H54 (cell line): ENCODE measurements around the gene HOXB4.

Experiments
- DNase-seq: peaks from one replicate; pipeline ENCODE4 v3.0.0; 2011; ENCODE audit warnings: low spot score, mixed read lengths; ENCODE audit not compliant: insufficient read length
- FAIRE-seq: peaks from 3 replicates; lab custom pipeline; 2011; peaks lifted over from hg19 to GRCh38; lab: Jason Lieb, UNC
- POLR2A ChIP-seq: IDR thresholded peaks from 2 replicates; pipeline ENCODE4 v1.6.1; 2011; ENCODE audit warnings: low read depth, mild to moderate bottlenecking, low read length

The HOXB4 gene

DNA sequence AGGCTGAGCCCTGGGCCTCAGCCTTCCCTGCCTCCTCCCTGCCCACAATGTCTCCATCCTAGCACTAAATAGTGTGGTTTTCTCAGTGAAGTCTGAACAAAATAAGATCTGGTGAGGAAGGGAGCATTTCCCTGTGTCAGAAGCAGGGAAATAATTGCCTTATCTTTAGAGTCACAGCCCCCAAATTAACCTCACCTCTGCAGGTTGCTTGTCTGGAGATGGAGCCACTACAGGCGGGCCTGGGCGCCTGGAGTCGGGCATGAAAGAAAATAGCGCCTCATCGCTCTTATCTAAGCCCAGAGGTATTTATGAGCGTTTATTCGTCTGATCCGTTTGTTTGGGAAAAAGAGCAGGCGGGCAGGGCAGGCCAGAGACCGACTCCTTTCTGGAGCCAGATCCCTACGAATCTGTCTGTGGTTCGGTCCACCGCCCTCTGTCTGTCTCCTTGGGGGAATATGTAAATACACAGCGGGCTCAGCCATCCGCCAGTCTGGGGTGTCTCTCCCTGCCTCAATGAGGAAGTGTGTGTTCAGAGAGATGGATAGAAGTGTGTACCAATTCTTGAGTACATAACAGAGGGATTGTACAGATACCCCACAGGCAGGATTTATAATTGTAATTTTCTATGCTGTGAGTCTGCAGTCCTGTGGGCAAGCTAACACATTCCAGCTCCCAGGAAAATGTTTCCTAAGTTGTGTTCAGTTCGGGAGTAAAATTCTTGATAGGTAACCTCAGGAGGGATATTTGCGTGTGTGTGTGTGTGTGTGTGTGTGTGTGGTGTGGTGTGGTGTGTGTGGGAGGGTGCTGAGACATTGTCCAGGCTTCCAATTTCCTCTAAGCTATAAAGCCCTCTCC lies 22.3 kb upstream of the HOXB4 start:
- FAIRE-seq: no peak
- DNase-seq: no peak
- no peak for TF ChIP-seq POLR2A

DNA sequence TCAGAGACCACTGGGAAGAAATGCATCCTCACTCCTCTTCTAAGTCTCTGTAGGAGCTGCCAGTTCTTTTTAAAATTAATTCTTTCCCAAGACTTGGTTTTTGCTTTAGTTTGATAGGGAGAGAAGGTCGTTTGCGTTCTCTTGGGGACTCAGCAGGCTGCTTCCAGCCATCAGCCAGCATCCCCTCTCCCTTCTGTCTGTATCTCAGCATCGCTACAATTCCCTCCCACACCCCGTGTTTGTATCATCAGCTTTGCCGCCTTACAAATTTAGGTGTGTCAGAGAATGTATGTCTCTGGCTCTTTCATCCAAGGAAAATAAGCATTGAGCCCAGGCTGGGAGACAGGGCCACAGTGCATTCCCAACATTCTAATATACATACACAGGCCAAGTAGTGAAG lies 21.2 kb upstream of the HOXB4 start:
- DNase-seq (no peak), FAIRE-seq (no peak)
- no peak for TF ChIP-seq POLR2A

DNA sequence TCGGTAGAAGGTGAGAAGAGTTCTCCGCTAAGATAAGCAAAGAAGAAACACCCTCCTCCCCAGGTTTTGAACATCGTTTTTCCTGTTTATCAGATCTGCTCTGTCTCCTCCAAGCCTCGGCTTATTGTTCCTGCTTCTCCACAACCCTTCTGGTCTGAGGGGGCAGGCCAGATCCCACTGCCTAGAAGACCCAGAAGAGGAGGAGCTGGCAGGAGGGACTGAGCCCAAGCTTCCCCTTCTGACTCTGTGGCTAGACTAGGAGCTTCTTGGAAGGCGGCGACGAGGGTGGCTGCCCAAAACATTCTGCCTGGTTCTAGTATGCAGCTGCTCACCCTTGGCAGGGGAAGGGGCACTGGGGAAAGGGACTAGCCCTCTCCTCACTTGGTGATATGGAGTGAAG lies 20.6 kb upstream of the HOXB4 start:
- DNase-seq (no peak), FAIRE-seq (no peak)
- no peak for TF ChIP-seq POLR2A

DNA sequence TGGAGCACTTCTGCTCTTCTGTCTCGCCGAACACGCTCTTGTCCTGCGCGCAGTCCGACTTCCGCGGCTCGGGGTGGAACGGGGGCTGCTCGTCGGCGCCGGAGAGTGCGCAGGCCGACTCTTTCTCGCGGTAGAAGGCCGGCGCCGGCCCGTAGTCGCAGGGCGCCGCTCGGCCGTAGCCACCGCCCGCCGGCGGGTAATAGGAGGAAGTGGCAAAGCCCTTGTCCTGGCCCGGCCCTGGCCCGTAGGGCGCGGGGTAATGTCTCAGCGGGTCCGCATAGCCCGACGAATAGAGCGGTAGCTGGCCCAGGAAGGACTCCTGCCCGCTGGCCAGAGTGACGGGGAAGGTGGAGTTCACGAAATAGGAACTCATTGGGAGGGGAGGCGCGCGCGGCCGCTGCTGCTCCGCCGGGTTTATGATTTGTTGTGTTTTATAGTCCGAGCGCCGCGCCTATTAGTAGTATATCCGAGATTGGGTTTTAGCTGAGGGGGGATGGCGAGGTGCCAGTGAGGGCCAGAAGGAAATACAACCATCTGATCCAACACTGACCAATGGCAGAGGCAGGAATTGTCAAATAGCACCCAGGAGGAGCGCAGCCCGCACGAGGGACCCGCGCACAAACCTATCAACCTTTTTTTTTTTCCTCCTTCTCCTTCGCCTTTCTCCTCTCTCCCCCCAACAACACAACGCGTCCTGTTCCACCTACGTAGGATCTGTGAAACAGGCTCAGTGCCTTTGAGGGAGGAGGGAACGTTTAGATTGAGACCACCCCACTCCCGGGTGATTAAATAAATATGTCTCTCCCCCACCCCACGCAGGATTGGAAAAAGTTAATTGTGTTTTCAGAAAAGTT lies 19.9 kb upstream of the HOXB4 start:
- DNase-seq (no peak), FAIRE-seq (no peak)
- TF ChIP-seq POLR2A: no peak; the same call in 1 of the 2 replicates

DNA sequence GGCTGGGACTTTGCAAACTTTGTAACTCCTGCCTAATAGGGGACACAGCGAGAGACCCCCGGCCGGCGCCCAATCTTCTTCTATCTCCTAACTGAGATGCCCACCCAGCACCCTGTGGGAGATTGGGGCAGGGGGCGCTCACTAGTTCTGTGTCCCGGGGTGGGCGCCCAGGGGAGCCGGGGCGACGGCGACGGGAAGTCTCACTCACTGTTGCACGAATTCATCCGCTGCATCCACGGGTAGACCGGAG lies 19.3 kb upstream of the HOXB4 start:
- TF ChIP-seq POLR2A: no peak
- DNase-seq: no peak
- FAIRE-seq: no peak

DNA sequence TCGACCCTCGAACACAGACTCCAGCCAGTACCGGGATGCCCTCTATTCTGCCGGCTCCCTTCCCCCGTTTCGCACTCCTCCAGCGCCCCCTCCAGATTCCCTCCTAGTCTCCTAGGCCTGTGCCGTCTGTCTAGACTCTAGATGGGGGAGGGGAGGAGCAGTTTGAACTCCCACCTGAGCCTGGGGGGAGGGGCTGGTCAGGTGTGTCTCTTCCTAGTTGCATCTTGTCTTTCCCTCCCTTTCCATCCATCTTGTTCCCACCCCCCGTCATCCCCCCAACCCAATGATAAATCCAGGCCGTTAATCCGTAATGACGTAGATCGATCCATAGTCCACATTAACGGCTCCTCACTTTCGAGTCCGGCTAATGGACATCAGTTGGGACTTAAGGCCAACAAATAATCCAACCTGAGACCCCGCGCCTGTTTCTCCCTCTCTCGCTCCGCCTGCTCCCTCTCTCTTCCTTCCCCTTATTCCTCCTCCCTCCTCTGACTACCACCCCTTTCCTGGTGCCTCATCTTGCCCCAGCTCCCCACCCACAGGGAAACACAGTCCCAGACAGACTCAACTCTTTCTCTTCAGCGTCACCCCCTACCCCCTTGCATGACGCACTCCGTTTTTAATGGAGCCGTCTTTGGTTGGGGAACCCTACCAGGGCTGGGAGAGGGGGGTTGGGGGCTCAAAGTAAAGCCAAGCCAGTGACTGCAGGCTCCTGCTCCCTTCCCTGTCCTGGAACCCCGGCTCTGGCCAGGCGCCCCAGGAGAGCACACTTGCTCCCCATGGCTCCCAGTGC lies 18.8 kb upstream of the HOXB4 start:
- peak; percentile 26; the same call in 1 of the 2 replicates for TF ChIP-seq POLR2A
- no peak for DNase-seq
- no peak for FAIRE-seq

DNA sequence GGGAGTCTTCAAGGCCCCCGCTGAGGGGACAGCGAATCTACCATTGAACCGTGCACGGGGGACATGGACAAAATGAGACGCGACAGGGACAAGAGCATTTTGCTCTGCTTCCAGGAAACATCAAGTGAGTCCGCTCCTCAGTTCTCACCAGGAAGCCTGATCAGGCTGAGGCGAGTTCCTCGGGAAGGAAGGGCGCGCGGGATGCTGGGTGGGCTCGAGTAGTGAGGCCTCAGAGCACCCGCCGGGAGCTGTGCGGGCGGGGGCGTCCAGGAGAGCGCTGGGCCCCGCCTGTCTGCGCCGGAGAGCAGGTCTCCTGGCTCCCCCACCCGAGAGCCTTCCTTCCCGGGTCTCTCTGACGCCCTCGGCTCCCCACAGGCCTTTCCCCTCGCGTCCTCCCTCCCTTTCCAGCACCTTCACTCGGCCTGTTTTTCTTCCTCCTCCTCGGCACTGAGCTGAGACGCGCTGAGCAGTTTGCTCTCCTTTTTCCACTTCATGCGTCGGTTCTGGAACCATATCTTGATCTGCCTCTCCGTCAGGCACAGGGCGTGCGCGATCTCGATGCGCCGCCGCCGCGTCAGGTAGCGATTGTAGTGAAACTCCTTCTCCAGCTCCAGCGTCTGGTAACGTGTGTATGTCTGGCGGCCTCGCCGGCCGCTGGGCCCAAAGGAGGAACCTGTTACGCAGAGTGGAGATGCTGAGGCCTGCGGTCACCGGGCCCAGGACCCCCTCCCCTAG lies 18.0 kb upstream of the HOXB4 start:
- FAIRE-seq (no peak), DNase-seq (no peak)
- TF ChIP-seq POLR2A: no peak

DNA sequence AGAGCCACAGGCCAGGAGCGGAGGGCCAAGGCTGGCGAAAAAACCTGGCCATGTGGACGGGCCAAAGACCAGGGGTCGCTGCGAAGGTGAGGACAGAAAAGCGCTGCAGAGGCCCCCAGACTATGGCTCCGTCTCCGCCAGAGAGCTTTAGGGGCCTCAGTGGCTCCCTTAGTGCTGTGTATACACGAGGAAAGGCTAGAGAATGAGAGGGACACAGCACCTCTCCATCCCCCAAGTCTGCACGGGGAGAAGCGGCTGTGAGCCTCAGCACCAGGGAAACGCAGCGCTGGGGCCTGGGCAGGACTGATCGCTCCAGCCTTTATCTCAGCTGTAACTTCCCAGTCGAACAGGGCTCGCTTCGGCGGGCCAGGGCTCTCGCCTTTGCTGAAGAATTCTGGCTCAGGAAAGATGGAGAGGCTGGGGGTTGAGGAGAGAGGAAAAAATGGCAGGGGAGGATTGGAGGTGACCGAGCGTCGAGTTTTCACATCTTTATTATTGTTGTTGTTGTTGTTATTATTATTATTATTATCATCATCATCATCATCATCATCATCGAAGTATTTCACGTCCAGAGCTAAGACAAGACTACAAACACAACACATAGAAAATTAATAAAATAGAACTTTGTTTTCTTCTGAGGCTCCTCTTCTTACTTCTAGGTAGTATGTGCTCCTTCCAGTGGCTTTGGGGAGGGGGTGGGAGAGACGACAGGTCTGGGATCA lies 17.3 kb upstream of the HOXB4 start:
- no peak for FAIRE-seq

DNA sequence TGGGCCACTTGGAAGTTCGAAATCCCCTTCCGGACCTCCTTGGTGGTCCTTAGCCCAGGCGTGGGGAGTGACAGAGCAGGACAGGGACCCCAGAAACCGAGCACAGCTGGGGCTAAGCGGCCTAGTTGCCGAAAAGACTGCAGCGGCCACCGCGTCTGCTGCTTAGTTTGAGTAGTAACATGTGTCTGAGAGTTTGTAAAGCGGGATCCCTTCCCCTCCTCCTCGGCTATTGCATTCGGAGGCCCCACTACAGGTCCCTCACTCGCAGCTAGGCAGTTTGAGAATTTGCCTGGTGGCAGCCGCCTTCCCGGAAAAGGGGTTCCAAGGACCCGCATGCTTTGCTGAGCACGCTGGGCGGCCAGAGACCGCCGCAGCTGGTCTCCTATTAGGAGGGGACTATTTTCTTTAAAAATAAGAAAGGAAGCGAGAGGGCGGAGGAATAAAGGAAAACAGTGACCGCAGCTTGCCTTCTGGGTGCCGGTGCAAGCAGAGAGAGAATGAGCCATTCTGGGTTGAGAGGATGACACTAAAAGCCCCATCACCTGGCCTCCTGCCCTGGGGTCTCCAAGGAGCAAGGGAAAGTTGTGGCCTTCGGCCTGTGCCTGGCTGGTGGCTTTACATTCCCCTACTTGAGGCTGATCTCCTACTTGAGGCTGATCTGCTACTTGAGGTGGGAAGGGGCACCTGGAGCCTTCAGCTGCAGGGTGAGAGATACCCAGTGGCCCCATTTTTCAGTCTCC lies 16.6 kb upstream of the HOXB4 start:
- FAIRE-seq (no peak), DNase-seq (no peak)
- TF ChIP-seq POLR2A: peak; percentile 24; the same call in 1 of the 2 replicates

More for the DNA sequence above, 17.3 kb upstream of the HOXB4 start:
- DNase-seq: no peak
- TF ChIP-seq POLR2A: no peak

DNA sequence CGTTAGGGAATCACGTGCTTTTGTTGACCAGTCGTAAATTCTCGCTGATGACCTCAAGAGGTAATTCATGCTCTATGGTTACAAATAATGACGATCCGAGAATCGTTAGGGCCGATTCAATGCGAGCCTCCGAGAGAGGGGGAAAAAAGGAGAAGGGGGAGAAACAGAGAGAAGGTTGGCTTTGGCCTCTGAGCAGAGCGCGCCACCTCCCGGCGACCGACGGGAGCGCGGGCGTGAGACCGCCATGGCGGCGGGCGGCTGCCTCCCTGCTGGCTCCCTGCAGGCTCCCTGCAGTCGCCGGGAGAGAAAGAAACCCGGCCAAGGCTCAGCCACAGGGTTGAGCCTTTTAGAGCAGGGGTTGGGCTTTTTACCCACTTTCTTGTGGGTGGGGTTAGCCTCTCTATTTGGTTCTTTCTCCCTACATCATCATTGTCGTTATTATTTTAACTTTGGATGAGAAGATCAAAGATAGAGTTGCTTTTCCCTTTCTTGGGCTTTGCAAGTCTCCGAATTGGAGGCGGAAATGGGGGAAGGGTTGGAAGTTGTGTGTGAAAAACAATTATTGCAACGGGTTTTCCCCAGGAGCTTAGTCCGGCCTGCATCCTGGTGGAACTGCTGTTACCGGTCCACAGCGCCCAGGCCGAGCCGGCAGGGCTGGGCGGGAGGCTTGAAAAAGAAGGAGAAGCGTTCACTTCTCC lies 15.8 kb upstream of the HOXB4 start:
- FAIRE-seq: no peak
- peak; percentile 41 for TF ChIP-seq POLR2A
- no peak for DNase-seq

DNA sequence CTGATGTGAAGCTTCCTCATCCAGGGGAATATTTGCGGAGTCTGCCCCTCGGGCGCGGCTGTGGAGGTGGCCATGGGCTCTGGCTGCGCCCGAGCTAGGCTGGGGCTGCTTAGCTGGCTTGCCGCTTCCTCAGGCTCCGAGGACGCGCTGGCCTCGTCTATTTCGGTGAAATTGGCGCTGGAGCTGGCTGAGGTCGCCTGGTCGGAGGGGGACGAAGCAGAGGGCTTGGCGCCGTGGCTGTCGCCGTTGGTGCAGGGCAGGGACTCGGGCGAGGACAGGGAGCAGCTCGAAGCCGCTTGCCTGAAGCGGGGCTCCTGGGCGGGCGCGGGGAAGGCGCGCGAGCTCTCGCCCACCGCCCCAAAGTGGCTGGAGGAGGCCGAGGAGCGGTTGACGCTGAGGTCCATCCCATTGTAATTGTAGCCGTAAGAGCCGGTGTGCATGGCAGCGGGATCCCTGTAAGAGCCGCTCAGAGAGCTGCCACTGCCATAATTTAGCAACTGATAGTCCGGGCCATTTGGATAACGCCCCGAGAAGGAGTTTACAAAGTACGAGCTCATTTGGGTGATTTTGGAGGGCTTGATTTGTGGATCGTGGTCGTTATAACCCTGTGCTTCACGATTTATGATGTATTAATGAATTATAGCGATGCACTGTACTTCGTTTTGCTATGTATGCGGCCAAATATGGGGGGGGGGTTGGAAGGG lies 15.1 kb upstream of the HOXB4 start, which contains the start of gene HOXB5:
HOXB5 (minus strand) TSS at position 654 of the 704 bp plus-strand sequence; CDS start at position 557, 97 bp downstream.
- DNase-seq (no peak), FAIRE-seq (no peak)
- TF ChIP-seq POLR2A: no peak; the same call in 1 of the 2 replicates
